ENCODE results near the gene KIF6. TPM values are rescaled to one million over a fixed set of nuclear protein-coding genes. Genes with fewer than 3 reads are reported as not detected.

KIF6 gene
- total and polyA plus RNA-seq, 2 of the 8 experiments (the other 6 are each of a cell fraction or from before 2014, with no cell fraction given), result 0.53 to 0.65 TPM

- TF ChIP-seq KDM5A (IDR thresholded peaks at IDR 0.05; ENCODE audit: low read length) (no peak), ASH2L (IDR thresholded peaks at IDR 0.05; ENCODE audit: low read length) (no peak), GABPA (IDR thresholded peaks at IDR 0.05; ENCODE audit: borderline replicate concordance, insufficient read depth, low read length) (no peak)
Observed at GRCh38 chr6:39577446-39578165, 147.6 kb downstream of the KIF6 start (continued).

Measured in H1 (cell line).